GM21723 (cell line): ENCODE results near the gene ENDOV.

Experiments used
- ATAC-seq: cut with Tn5 transposase; IDR thresholded peaks from one replicate; pipeline ENCODE4 v1.9.1; 2021; ENCODE audit warnings: mild to moderate bottlenecking, moderate library complexity; ENCODE audit not compliant: unreplicated experiment

Gene ENDOV

DNA sequence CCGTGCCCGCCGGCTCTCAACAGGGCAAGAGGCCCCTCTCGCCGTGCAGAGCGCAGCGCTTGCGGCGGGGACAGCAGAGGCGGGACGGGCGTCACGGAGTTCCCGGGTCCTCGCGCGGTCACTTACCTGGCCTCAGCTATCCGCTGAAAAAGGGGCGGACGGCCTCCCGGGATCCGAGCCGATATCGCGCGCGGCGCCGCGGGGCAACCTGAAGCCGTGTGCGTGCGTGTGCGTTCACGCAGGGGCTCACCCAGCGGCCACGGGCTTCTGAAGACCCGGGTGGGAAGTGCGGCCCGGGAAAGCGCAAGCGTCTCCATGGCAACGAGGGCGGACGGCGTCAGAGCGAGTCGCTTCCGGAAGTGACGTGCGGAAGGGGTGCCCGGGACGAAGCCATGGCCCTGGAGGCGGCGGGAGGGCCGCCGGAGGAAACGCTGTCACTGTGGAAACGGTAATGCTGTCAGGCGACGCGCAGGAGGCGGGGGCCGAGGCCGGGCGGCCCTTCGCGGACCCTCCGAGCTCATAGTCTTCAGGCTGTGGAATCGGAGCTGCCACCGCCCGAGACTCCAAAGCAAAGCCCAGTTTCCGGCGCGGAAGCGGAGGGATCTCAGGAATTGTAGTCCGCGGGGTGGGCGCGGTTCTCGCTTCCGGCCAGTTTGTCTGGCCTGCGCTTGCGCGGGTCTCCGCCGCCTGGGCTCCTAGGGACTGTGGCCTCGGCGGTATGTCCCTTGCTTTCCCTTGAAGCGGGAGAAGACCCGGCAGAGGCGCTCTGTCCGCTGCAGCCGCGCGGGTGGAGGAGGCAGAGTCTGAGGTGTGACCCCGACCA, at the start of gene ENDOV:
Gene ENDOV, plus strand, starts transcription at position 365 of the 823 bp plus-strand sequence. Its CDS starts 28 bp downstream, at position 393.
- peak; percentile 90 for ATAC-seq

DNA sequence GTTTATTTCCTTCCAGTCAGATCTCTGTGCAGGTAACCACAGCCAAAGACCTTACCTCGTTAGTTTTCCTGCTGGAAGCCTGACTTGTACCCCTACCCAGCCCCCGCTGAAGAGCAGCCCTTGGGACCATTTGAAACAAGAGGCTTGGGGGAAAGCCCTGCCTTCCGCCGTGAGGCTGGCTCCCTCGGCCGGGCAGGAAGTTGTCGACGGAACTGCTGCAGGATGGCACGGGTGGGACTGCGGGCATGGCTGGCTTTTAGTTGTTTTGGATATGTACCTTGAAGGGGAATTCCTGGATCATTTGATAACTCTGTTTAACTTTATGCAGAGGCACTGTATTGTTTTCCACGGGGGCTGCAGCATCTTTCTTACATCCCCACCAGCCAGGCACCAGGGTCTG, 49.0 kb upstream of the ENDOV start:
- no peak for ATAC-seq

DNA sequence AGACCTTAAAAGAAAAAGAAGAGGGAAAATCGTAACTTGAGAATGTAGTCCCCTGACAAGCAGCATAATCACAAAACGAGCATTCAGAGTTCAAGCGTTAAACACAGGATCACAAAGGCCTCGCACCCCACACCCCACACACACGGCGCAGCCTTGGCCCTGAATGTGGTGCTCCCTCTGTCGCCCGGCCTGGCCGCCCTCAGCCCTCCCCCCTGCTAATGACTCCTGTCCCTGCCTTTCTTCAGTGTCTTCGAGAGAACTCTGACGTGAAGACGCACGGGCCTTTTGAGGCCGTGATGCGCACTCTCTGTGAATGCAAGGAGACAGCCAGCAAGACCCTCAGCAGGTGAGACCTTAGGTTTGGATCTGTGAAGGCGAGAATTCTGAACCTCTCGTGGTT, 47.5 kb upstream of the ENDOV start:
- no peak for ATAC-seq

DNA sequence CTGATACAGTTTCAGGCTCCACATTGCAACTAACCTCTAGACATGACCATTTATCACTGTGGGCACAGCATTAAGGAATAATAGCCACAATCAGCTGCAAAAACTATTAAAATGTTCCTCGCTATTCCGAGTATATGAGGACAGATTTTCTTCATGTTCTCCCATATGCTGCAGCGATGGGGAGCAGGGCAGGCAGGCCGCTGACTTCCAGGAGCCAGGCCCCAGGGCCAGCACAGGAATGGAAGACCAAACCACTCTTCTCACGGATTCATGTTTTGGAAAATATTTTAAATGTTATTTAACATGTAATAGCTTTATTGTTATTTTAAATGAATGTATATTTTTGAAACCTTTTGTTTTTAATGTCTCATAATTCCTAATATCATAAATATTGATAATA, 43.8 kb upstream of the ENDOV start:
- no peak for ATAC-seq

DNA sequence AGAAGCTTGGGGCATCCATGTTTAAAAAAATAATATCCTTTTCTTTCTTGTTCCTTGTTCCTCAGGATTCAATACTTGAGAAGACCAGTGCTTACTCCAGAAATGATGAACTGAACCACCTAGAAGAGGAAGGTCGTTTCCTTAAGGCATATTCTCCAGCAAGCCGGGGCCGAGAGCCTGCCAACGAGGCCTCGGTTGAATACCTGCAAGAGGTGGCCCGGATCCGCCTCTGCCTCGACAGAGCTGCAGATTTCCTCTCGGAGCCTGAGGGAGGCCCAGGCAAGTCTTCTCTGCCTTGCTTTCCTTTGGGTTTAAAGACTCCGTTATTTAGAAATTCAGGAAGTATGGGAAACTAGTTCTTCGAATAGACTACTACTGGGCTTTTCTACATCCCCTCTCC, 42.5 kb upstream of the ENDOV start:
- no peak for ATAC-seq

- ATAC-seq: no peak
Observed at GRCh38 chr17:80372922-80373570, 41.9 kb upstream of the ENDOV start.

GRCh38 chr17:80374039-80374731, 40.8 kb upstream of the ENDOV start:
- no peak for ATAC-seq

DNA sequence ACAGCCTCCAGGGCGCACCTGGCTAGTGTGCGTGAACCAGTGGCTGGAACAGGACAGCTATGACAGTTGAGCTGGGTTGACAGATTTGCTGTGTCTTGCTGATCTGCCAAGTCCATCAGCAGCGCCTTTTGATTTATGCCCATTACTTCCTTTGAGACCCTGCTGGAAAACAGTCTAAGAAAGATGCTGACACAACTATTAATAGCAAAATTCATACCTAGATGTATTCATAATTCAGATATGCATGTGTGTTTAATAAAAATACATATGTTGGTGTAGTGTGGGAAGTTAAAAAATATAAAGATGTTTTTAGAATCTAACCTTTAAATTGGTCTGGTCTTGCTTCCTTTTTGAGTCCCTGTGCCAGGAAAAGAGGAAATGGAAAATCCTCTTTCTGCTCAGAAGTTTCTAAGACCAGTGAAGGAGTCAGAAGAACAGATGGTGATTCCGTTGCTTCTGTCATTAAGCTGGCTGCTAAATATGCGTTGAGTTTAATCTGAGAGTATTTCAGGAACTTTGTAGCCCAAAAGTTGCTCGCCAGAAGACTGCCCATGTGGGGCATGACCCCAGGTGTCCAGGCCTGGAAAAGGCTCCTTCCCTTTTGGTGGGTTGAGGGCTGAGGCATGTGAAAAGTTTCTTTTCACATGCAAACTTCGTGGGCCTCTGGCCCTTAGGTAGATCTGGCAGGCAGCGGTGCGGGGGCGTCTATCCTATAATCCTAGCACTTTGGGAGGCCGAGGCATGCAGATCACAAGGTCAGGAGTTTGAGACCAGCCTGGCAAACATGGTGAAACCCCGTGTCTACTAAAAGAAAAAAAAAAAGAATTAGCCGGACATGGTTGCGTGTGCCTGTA, 40.0 kb upstream of the ENDOV start:
- no peak for ATAC-seq

DNA sequence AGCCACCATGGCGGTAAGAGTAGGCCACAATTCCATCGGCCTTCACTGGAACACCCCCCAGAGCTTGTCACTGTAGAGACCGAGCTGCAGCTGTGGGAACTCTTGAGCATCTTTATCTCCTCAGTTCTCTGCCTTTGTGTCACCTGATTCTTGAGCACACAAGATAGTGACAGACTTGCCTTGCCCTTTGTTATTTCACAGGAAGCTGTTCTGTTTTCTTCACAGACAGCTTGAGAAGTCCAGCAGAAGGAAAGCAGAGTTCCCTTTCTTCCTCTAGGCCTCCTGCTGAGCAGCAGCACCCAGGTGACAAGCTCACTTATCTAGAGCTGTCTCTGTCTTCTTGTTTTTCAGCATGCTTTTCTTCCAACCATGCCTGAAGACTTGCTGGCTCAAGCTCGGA, 38.4 kb upstream of the ENDOV start:
- ATAC-seq: no peak

- no peak for ATAC-seq
Observed at GRCh38 chr17:80377798-80378197, 37.2 kb upstream of the ENDOV start.

DNA sequence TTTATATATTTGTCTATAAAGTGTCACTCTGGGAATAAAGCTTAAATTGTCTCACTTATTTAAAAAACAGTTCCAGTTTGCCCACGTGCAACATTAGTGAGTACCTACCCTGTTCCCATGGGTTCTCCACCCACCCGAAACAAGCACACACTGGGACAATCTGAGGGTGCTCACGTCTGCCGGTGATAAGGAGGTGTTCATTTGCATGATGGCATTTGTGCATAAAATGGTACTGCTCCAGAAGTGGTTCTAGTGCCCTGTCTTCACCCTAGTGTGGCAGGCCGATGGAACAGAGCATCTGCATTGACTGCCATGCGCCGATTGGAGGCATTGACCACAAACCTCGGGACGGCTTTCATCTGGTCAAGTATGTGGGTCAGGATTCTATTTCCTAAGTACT, 35.6 kb upstream of the ENDOV start:
- ATAC-seq: no peak

DNA sequence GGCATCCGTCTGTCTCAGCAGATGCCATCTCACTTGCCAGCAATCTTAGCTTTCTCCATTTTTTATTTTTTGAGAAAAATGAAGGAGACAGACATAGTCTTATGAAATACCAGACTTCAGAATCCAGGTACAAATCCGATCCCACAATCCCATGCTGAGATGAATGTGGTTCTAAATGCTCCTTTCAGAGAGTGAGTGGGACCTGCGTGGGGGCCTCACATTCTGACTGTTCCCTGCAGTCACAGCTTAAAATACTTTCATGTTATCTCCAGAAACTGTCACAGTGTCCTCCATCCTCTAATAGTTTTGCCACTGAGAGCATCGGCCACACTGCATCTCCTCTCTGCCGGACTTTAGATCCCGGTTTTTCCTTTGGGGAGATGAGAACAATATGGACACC, 34.9 kb upstream of the ENDOV start:
- no peak for ATAC-seq

DNA sequence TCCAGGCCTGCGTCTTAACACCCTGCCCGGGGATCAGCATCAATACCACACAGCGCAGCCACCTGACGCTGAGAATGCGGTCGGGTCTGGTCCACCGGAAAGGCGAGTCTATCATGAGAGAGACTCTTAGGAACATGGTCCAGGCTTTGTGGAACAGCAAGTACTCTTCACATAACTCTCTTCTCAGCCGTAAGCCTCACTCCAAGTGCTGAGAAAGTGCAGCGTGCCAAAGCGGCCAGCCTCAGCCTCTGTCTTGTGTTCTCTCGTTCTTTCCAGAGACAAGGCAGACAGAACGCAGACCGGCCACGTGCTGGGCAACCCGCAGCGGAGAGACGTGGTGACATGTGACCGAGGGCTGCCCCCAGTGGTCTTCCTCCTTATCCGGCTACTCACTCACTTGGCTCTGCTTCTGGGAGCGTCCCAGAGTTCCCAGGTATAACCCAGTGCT, 34.4 kb upstream of the ENDOV start:
- ATAC-seq: no peak

DNA sequence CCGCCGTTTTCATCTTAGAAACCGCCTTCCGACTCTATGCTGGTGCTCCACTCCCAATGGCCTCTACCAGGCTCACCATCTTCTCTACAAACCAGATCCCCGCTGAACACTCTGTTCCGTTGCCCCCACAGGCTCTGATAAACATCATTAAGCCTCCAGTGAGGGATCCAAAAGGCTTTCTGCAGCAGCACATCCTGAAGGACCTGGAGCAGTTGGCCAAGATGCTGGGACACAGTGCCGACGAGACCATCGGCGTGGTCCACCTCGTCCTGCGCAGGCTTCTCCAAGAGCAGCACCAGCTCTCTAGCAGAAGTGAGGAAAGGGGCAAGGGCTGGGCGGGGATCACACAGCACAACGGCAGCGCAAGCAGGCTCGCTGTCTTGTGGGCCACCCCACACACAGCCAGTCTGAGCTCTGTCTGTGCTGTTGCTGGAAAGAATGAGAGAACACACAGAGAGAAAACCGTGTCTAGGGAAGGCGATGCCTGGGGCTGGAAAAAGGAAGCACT, 33.5 kb upstream of the ENDOV start:
- no peak for ATAC-seq

DNA sequence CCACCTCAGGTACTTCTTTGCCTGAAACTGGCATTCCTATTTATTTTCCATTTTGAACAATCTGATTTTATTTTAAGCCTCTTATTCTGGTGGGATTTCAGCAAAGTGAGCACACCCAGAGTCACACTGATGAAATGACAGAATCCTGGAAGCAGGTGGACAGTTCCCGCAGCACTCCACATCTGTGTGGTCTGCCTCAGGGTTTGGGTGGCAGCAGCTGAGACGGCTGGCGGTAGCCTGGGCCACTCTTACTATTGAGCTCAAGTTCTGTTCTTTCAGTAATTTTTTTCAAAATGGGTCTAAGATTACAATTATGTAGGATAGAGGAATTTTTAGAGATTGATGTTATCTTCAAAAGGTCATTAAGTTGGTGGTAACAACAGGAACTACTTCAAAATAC, 32.5 kb upstream of the ENDOV start:
- no peak for ATAC-seq

- no peak for ATAC-seq
Observed at GRCh38 chr17:80382956-80383355, 32.0 kb upstream of the ENDOV start.

DNA sequence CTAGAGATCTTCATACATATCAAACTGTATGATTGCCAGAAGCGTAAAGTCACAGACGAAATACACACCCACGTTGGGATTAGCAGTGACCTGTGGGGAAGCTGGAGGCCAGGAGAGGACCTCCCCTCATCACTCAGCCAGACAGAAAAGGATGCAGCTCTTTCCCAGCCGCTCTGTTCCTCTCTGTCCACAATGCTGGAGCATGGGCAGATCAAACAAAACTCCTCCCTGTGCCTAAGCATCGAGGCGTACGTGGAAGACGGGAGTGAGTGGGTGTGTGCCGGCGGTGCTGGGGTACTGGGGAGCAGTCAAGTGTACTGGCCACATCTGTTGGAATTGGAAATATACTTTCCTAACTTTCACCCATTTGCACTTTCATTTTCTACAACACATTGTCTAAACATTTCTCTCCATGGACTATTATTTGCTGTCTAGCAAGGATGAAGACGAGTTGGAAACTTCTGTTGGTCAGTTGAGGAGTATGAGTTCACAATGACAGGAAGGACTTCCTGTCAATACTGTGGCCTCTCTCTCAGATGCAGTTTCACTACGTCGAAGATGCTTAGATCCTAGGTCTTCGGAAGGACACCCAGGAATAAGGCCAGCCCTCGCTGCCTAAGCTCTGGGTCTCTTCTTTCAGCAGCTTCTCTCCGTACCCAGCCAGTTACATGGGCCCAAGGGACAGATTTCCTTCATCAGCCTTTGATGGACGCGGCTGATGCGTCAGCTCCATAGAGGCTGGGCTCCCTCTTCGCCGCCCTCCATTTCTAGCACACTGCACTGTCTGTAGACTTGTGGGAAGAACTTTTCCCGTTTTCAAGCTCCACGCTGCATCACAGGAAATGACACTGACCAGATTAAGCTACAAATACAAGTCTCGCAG, 30.6 kb upstream of the ENDOV start:
- ATAC-seq: no peak

DNA sequence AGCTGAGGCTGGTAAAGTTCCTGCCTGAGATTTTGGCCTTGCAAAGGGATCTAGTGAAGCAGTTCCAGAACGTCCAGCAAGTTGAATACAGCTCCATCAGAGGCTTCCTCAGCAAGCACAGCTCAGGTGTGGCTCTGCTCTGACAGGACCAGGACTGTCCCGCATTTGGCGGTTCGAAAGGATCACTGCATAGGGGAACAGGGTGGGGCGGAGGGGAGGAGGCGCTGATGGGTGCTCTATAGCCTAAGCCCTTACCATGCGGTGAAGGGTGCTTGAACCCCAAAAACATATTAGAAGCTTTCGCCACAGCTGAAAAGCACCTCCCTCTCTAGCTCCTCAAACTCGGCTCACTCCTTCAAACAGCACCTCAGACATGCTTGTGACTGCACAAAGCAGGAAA, 29.9 kb upstream of the ENDOV start:
- no peak for ATAC-seq

- ATAC-seq: no peak
Observed at GRCh38 chr17:80386341-80386740, 28.6 kb upstream of the ENDOV start.

DNA sequence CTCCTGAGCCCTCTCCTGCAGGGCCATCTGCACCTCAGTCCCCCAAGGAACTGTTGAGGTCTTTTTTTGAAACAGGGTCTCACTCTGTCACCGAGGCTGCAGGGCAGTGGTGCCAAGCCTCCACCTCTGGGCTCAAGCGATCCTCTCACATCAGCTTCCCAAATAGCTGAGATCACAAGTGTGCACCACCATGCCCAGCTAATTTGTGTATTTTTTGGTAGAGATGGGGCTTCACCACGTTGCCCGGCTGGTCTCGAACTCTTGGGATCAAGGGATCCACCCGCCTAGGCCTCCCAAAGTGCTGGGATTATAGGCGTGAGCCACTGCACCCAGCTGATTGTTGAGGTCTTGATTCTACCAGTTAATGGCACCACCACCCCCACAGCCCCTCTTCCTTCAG, 27.9 kb upstream of the ENDOV start:
- ATAC-seq: no peak
